ENCODE results near the gene COL19A1.

COL19A1 gene

GRCh38 chr6:69926745-69927144 lies 60.4 kb downstream of the COL19A1 start:
- Histone ChIP-seq H3K4me1 (ENCODE audit: insufficient read depth, insufficient read length) (no peaks in the 10 kb centered on the region), H3K36me3 (ENCODE audit: insufficient read depth, insufficient read length, low read length) (no peaks in the 10 kb centered on the region), H3K9me3 (ENCODE audit: insufficient read depth, low read length) (peaks cover 12% of the 10 kb centered on the region; the same call in 1 of the 2 replicates), H3K9ac (ENCODE audit: insufficient read length, low read depth) (no peak overlapping the region), H3K4me3 (ENCODE audit: insufficient read length, low read depth) (no peak overlapping the region), H3K27me3 (ENCODE audit: insufficient read depth, insufficient read length) (no peaks in the 10 kb centered on the region)
- DNase-seq (ENCODE audit: low read depth, low spot score): no peak
- TF ChIP-seq YY1 (IDR thresholded peaks at IDR 0.05; ENCODE audit: insufficient read depth, insufficient read length) (no peak), SUZ12 (IDR thresholded peaks at IDR 0.05; ENCODE audit: extremely low read depth, insufficient read depth, insufficient read length) (no peak), ZNF274 (IDR thresholded peaks at IDR 0.05; ENCODE audit: low read depth, low read length) (no peak)

- Histone ChIP-seq H3K4me1 (ENCODE audit: insufficient read depth, insufficient read length) (no peaks in the 10 kb centered on the region), H3K27me3 (ENCODE audit: insufficient read depth, insufficient read length) (no peaks in the 10 kb centered on the region), H3K4me3 (ENCODE audit: insufficient read length, low read depth) (no peak overlapping the region), H3K9ac (ENCODE audit: insufficient read length, low read depth) (no peak overlapping the region), H3K9me3 (ENCODE audit: insufficient read depth, low read length) (no peaks in the 10 kb centered on the region), H3K36me3 (ENCODE audit: insufficient read depth, insufficient read length, low read length) (no peaks in the 10 kb centered on the region)
- TF ChIP-seq YY1 (IDR thresholded peaks at IDR 0.05; ENCODE audit: insufficient read depth, insufficient read length) (no peak), SUZ12 (IDR thresholded peaks at IDR 0.05; ENCODE audit: extremely low read depth, insufficient read depth, insufficient read length) (no peak), ZNF274 (IDR thresholded peaks at IDR 0.05; ENCODE audit: low read depth, low read length) (no peak)
- DNase-seq (ENCODE audit: low read depth, low spot score): no peak
Observed at GRCh38 chr6:69933239-69933638, 66.9 kb downstream of the COL19A1 start.

GRCh38 chr6:69935079-69935478 lies 68.7 kb downstream of the COL19A1 start:
- Histone ChIP-seq H3K36me3 (ENCODE audit: insufficient read depth, insufficient read length, low read length) (no peaks in the 10 kb centered on the region), H3K27me3 (ENCODE audit: insufficient read depth, insufficient read length) (no peaks in the 10 kb centered on the region), H3K9me3 (ENCODE audit: insufficient read depth, low read length) (no peaks in the 10 kb centered on the region), H3K4me1 (ENCODE audit: insufficient read depth, insufficient read length) (no peaks in the 10 kb centered on the region), H3K4me3 (ENCODE audit: insufficient read length, low read depth) (no peak overlapping the region), H3K9ac (ENCODE audit: insufficient read length, low read depth) (no peak overlapping the region)
- DNase-seq (ENCODE audit: low read depth, low spot score): no peak
- TF ChIP-seq SUZ12 (IDR thresholded peaks at IDR 0.05; ENCODE audit: extremely low read depth, insufficient read depth, insufficient read length): no peak
- TF ChIP-seq ZNF274 (IDR thresholded peaks at IDR 0.05; ENCODE audit: low read depth, low read length): no peak
- no peak for TF ChIP-seq YY1 (IDR thresholded peaks at IDR 0.05; ENCODE audit: insufficient read depth, insufficient read length)

GRCh38 chr6:69936674-69937363 lies 70.5 kb downstream of the COL19A1 start:
- Histone ChIP-seq H3K9me3 (ENCODE audit: insufficient read depth, low read length) (no peaks in the 10 kb centered on the region), H3K4me1 (ENCODE audit: insufficient read depth, insufficient read length) (no peaks in the 10 kb centered on the region), H3K9ac (ENCODE audit: insufficient read length, low read depth) (no peak overlapping the region), H3K4me3 (ENCODE audit: insufficient read length, low read depth) (no peak overlapping the region), H3K27me3 (ENCODE audit: insufficient read depth, insufficient read length) (no peaks in the 10 kb centered on the region), H3K36me3 (ENCODE audit: insufficient read depth, insufficient read length, low read length) (no peaks in the 10 kb centered on the region)
- DNase-seq (ENCODE audit: low read depth, low spot score): no peak
- no peak for TF ChIP-seq YY1 (IDR thresholded peaks at IDR 0.05; ENCODE audit: insufficient read depth, insufficient read length)
- no peak for TF ChIP-seq SUZ12 (IDR thresholded peaks at IDR 0.05; ENCODE audit: extremely low read depth, insufficient read depth, insufficient read length)
- TF ChIP-seq ZNF274 (IDR thresholded peaks at IDR 0.05; ENCODE audit: low read depth, low read length): no peak

- no peak for DNase-seq (ENCODE audit: low read depth, low spot score)
- TF ChIP-seq YY1 (IDR thresholded peaks at IDR 0.05; ENCODE audit: insufficient read depth, insufficient read length): no peak
- TF ChIP-seq ZNF274 (IDR thresholded peaks at IDR 0.05; ENCODE audit: low read depth, low read length): no peak
- no peak for TF ChIP-seq SUZ12 (IDR thresholded peaks at IDR 0.05; ENCODE audit: extremely low read depth, insufficient read depth, insufficient read length)
- Histone ChIP-seq H3K36me3 (ENCODE audit: insufficient read depth, insufficient read length, low read length) (no peaks in the 10 kb centered on the region), H3K9me3 (ENCODE audit: insufficient read depth, low read length) (no peaks in the 10 kb centered on the region), H3K4me3 (ENCODE audit: insufficient read length, low read depth) (no peak overlapping the region), H3K9ac (ENCODE audit: insufficient read length, low read depth) (no peak overlapping the region), H3K27me3 (ENCODE audit: insufficient read depth, insufficient read length) (no peaks in the 10 kb centered on the region), H3K4me1 (ENCODE audit: insufficient read depth, insufficient read length) (no peaks in the 10 kb centered on the region)
Observed at GRCh38 chr6:69937402-69938136, 71.2 kb downstream of the COL19A1 start.

GRCh38 chr6:69942485-69942884 lies 76.1 kb downstream of the COL19A1 start:
- H3K36me3 ChIP-seq (ENCODE audit: insufficient read depth, insufficient read length, low read length): no peaks in the 10 kb centered on the region
- no peak overlapping the region for H3K4me3 ChIP-seq (ENCODE audit: insufficient read length, low read depth)
- H3K9me3 ChIP-seq (ENCODE audit: insufficient read depth, low read length): no peaks in the 10 kb centered on the region
- no peaks in the 10 kb centered on the region for H3K27me3 ChIP-seq (ENCODE audit: insufficient read depth, insufficient read length)
- no peaks in the 10 kb centered on the region for H3K4me1 ChIP-seq (ENCODE audit: insufficient read depth, insufficient read length)
- no peak overlapping the region for H3K9ac ChIP-seq (ENCODE audit: insufficient read length, low read depth)
- TF ChIP-seq YY1 (IDR thresholded peaks at IDR 0.05; ENCODE audit: insufficient read depth, insufficient read length) (no peak), ZNF274 (IDR thresholded peaks at IDR 0.05; ENCODE audit: low read depth, low read length) (no peak), SUZ12 (IDR thresholded peaks at IDR 0.05; ENCODE audit: extremely low read depth, insufficient read depth, insufficient read length) (no peak)
- no peak for DNase-seq (ENCODE audit: low read depth, low spot score)

- H3K4me3 ChIP-seq (ENCODE audit: insufficient read length, low read depth): no peak overlapping the region
- DNase-seq (ENCODE audit: low read depth, low spot score): no peak
- no peaks in the 10 kb centered on the region for H3K27me3 ChIP-seq (ENCODE audit: insufficient read depth, insufficient read length)
- no peaks in the 10 kb centered on the region for H3K36me3 ChIP-seq (ENCODE audit: insufficient read depth, insufficient read length, low read length)
- H3K9me3 ChIP-seq (ENCODE audit: insufficient read depth, low read length): no peaks in the 10 kb centered on the region
- TF ChIP-seq YY1 (IDR thresholded peaks at IDR 0.05; ENCODE audit: insufficient read depth, insufficient read length) (no peak), SUZ12 (IDR thresholded peaks at IDR 0.05; ENCODE audit: extremely low read depth, insufficient read depth, insufficient read length) (no peak), ZNF274 (IDR thresholded peaks at IDR 0.05; ENCODE audit: low read depth, low read length) (no peak)
- H3K9ac ChIP-seq (ENCODE audit: insufficient read length, low read depth): no peak overlapping the region
- no peaks in the 10 kb centered on the region for H3K4me1 ChIP-seq (ENCODE audit: insufficient read depth, insufficient read length)
Observed at GRCh38 chr6:69945192-69945591, 78.8 kb downstream of the COL19A1 start.

All from NT2/D1 (cell line).